ENCODE results near the gene CTPS2.

Gene CTPS2

GRCh38 chrX:16702700-16703599 lies 9.5 kb downstream of the CTPS2 start:
- Histone ChIP-seq H3K27me3 (ENCODE audit: control insufficient read depth, insufficient read depth, low read length) (no peaks in the 10 kb centered on the region), H3K36me3 (ENCODE audit: control insufficient read depth, insufficient read depth, low read length) (no peaks in the 10 kb centered on the region), H3K4me3 (ENCODE audit: low read depth, low read length) (no peak overlapping the region), H3K4me1 (peaks cover 2% of the 10 kb centered on the region), H3K4me2 (ENCODE audit: low read length) (no peak overlapping the region), H2AFZ (no peak overlapping the region), H3K79me2 (no peaks in the 10 kb centered on the region), H3K9me3 (ENCODE audit: control insufficient read depth, low read length) (no peaks in the 10 kb centered on the region), H3K9ac (no peak overlapping the region), H3K27ac (no peak overlapping the region)
- TF ChIP-seq CTCF (IDR thresholded peaks at IDR 0.05), result no peak

- Histone ChIP-seq H3K79me2 (no peaks in the 10 kb centered on the region), H3K9ac (no peak overlapping the region), H3K4me2 (ENCODE audit: low read length) (no peak overlapping the region), H3K9me3 (ENCODE audit: control insufficient read depth, low read length) (no peaks in the 10 kb centered on the region), H3K36me3 (ENCODE audit: control insufficient read depth, insufficient read depth, low read length) (no peaks in the 10 kb centered on the region), H3K27me3 (ENCODE audit: control insufficient read depth, insufficient read depth, low read length) (no peaks in the 10 kb centered on the region), H3K4me1 (peaks cover 5% of the 10 kb centered on the region), H2AFZ (no peak overlapping the region), H3K27ac (no peak overlapping the region), H3K4me3 (ENCODE audit: low read depth, low read length) (no peak overlapping the region)
- TF ChIP-seq CTCF (IDR thresholded peaks at IDR 0.05), result no peak
Observed at GRCh38 chrX:16700734-16701133, 11.7 kb downstream of the CTPS2 start.

GRCh38 chrX:16699389-16699788 lies 13.1 kb downstream of the CTPS2 start:
- H3K27ac ChIP-seq, result no peak overlapping the region
- H3K36me3 ChIP-seq (ENCODE audit: control insufficient read depth, insufficient read depth, low read length), result no peaks in the 10 kb centered on the region
- no peak overlapping the region for H3K4me3 ChIP-seq (ENCODE audit: low read depth, low read length)
- H3K27me3 ChIP-seq (ENCODE audit: control insufficient read depth, insufficient read depth, low read length), result no peaks in the 10 kb centered on the region
- no peaks in the 10 kb centered on the region for H3K9me3 ChIP-seq (ENCODE audit: control insufficient read depth, low read length)
- peaks cover 5% of the 10 kb centered on the region for H3K4me1 ChIP-seq
- no peak overlapping the region for H3K9ac ChIP-seq
- H3K79me2 ChIP-seq, result no peaks in the 10 kb centered on the region
- TF ChIP-seq CTCF (IDR thresholded peaks at IDR 0.05), result no peak
- no peak overlapping the region for H3K4me2 ChIP-seq (ENCODE audit: low read length)
- no peak overlapping the region for H2AFZ ChIP-seq

GRCh38 chrX:16696956-16697355 lies 15.5 kb downstream of the CTPS2 start:
- Histone ChIP-seq H3K27ac (peak overlapping the region; percentile 19), H3K9ac (no peak overlapping the region), H3K27me3 (ENCODE audit: control insufficient read depth, insufficient read depth, low read length) (no peaks in the 10 kb centered on the region), H3K79me2 (no peaks in the 10 kb centered on the region), H3K9me3 (ENCODE audit: control insufficient read depth, low read length) (no peaks in the 10 kb centered on the region), H2AFZ (no peak overlapping the region), H3K36me3 (ENCODE audit: control insufficient read depth, insufficient read depth, low read length) (no peaks in the 10 kb centered on the region), H3K4me3 (ENCODE audit: low read depth, low read length) (no peak overlapping the region), H3K4me2 (ENCODE audit: low read length) (no peak overlapping the region), H3K4me1 (peaks cover 5% of the 10 kb centered on the region)
- no peak for TF ChIP-seq CTCF (IDR thresholded peaks at IDR 0.05)
